Fibroblast of mammary gland (primary cell): ENCODE measurements around the gene C18orf54.
"Not testable (repeated sequence)": the region's sequence is repeated elsewhere in the genome, so short reads cannot be mapped to it uniquely, and the experiment has no call there.

Source experiments
- DNase-seq: peaks from one replicate; pipeline ENCODE4 v3.0.0-alpha.2; 2010; ENCODE audit warnings: low read depth
- H3K4me3 ChIP-seq: 2 replicates; pipeline ENCODE4 v1.5.1; 2011; ENCODE audit warnings: low read depth, mild to moderate bottlenecking, low read length, moderate library complexity; ENCODE audit not compliant: control insufficient read depth
- TF ChIP-seq, protein P1 (sequence below): conservative IDR thresholded peaks from 2 replicates; pipeline ENCODE4 v1.5.1; 2011; ENCODE audit warnings: low read depth, low read length, inconsistent platforms; ENCODE audit not compliant: control insufficient read depth, insufficient read depth

Gene C18orf54

DNA sequence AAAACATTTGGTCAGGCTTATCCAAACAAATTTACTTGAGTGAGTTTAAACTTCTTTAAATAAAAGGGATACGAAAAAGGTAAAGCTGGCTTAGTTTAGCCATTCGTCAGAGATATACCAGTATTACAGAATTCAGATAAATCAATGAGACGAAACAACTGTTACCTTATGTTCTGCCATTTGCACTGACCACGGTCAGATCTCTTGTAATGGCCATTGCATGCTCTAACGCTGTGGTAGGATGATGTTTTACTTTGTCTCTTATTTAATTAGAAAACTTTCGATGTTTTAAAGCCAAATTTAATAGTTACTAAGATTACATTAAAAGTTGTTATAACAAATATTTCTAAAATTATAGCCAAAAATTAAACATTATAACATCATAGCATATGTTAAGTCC, 1.5 kb downstream of the C18orf54 start:
- H3K4me3 ChIP-seq, result peak overlapping the region; percentile 82
- TF ChIP-seq, protein P1, sequence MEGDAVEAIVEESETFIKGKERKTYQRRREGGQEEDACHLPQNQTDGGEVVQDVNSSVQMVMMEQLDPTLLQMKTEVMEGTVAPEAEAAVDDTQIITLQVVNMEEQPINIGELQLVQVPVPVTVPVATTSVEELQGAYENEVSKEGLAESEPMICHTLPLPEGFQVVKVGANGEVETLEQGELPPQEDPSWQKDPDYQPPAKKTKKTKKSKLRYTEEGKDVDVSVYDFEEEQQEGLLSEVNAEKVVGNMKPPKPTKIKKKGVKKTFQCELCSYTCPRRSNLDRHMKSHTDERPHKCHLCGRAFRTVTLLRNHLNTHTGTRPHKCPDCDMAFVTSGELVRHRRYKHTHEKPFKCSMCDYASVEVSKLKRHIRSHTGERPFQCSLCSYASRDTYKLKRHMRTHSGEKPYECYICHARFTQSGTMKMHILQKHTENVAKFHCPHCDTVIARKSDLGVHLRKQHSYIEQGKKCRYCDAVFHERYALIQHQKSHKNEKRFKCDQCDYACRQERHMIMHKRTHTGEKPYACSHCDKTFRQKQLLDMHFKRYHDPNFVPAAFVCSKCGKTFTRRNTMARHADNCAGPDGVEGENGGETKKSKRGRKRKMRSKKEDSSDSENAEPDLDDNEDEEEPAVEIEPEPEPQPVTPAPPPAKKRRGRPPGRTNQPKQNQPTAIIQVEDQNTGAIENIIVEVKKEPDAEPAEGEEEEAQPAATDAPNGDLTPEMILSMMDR, result no peak
- peak; percentile 10 for DNase-seq

DNA sequence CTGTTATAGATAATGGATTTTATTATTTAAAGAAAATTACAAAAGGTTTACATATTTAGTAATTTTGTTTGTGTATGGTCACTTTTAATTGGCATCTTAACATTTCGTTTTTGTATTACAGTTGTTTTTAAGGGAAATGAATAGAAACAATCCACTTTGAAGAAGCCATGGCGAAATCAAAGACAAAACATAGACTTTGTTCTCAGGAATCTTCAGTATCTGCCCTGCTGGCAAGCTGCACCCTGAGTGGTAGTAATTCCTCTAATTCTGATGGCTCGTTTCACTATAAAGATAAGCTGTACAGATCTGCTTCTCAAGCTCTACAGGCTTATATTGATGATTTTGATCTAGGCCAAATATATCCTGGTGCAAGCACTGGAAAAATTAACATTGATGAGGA, 2.7 kb downstream of the C18orf54 start:
- no peak for DNase-seq
- no peak overlapping the region for H3K4me3 ChIP-seq
- TF ChIP-seq, protein P1, result no peak

DNA sequence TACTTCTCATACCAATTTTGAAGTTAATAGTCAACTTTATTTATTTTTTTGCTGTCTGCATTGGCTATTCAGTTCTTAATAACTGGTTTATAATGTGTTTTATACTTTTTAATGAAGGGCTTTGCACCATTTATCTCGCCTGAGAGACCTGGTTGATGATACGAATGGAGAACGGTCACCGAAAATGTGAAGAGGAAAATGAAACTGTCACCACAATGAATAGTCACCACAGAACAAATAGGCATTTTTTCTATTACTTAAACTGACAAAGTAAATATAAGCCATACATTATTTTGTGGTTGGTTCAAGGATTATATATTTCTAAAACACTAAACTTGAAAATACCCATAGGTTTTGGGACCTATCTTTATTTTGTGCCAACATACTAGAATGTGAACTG, 20.4 kb downstream of the C18orf54 start:
- DNase-seq, result no peak
- TF ChIP-seq, protein P1, result no peak
- no peak overlapping the region for H3K4me3 ChIP-seq

DNA sequence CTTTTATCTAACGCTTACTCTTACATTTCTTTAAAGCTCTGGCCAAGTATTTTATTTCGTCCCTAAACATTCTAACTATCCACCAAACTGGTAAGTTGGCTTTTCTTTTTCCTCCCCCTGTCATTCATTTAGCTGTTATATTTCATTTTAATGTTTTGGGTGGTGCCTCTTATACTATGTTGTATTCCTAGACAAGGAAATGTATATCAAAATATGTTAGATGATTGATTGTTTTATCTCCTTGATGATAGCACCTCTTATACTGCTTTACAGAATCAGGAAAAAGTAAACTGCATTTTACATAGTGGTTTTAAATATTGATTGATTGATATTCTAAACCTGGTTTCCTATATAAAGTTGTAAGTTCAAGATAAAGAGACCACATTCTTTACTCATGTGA, 23.9 kb downstream of the C18orf54 start:
- TF ChIP-seq, protein P1, result no peak
- no peak for DNase-seq
- no peak overlapping the region for H3K4me3 ChIP-seq

DNA sequence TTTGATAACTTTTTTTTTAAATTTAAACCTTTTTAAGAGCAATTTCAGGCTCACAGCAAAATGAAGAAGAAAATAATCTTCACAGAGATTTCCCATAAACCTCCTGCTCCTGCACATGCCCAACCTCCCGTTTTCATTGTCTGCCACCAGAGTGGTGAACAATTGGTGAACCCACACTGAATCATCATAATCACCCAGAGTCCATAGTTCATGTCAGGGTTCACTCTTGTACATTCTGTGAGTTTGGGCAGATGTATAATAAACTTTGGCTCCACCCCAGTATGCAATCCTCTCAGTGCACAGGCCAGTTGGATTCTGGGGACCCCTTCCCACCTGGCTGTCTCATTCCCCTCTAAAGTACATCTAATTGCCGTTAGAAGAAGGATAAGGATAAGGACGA, 24.4 kb downstream of the C18orf54 start:
- no peak overlapping the region for H3K4me3 ChIP-seq
- DNase-seq, result no peak
- TF ChIP-seq, protein P1, result no peak

DNA sequence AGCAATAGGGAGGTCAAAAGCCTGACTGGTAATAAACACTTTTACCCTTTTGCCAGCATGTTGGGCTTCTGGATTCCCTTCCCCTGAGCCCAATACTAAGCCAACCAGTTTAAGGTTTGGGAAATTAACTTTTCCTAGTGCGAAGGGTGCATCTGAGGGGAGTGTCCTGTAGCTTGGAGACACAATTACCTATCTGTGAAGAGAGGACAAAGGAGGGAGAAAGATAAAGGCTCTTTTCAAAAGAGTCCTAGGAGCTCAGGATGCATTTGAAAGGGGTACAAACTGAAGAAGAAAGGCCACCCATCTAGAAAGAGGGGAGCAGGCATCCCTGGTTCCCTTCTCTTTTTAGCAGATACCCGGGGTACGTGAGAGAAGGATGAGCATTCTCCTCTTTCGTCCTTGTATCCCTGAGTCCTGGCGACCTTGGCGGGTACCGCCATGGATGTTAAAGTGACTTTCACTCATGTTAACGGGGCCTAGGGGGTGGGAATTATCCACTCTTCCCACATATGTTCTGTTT, 25.1 kb downstream of the C18orf54 start:
- no peak overlapping the region for H3K4me3 ChIP-seq
- TF ChIP-seq, protein P1, result no peak
- DNase-seq, result no peak

DNA sequence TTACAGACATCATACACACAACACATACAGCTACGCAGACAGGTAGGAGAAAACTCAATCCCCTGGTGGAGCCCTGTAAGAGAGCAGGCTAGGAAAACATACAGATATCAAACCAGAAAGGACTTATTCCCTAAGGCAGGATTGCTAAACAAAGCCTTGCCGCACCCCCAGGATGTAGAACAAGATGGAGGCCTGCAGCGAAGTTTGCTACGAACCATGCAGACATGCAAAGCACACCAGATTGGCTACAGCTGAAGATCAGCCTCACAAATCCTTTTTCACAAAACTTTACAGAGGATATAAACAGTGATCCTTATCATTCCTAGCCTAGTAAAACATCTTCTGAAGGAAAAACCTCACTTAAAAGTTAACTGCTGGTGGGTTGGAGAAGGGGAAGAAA, 28.3 kb downstream of the C18orf54 start:
- no peak for DNase-seq
- H3K4me3 ChIP-seq, result no peak overlapping the region
- TF ChIP-seq, protein P1, result no peak

DNA sequence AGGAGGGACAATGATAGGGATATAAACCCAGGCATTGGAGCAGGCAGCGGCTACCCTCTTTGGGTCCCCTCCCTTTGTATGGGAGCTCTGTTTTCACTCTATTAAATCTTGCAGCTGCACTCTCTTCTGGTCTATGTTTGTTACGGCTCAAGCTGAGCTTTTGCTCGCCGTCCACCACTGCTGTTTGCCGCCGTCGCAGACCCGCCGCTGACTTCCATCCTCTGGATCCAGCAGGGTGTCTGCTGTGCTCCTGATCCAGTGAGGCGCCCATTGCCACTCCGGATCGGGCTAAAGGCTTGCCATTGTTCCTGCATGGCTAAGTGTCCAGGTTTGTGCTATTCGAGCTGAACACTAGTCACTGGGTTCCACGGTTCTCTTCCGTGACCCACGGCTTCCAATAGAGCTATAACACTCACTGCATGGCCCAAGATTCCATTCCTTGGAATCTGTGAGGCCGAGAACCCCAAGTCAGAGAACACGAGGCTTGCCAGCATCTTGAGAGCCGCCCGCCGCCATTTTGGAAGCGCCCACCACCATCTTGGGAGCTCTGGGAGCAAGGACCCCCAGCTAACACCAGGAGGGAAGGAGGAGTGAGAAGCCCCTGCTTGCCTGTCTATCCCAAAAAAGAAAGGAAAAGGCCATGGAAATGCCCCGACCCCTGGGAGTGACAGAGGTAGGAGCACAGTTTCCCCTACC, 29.2 kb downstream of the C18orf54 start:
- not testable (repeated sequence) for H3K4me3 ChIP-seq, DNase-seq
